CD14-positive monocyte (primary cell): ENCODE data around the gene ABCA12. TPM values are rescaled to one million over a fixed set of nuclear protein-coding genes. Genes with fewer than 3 reads are reported as not detected.

Experiments used
- DNase-seq, 3 donors: peaks; one replicate each; pipeline ENCODE4 v3.0.0-alpha.2; 2011 to 2022
- H2AFZ ChIP-seq: 2 replicates; pipeline ENCODE4 v1.6.0; 2012; ENCODE audit warnings: mild to moderate bottlenecking, low read depth, low read length, inconsistent platforms; ENCODE audit not compliant: insufficient read depth, poor library complexity, severe bottlenecking
- H3K27ac ChIP-seq, 2 donors: 1 replicate in 1 of 2; 2 replicates in 1 of 2; pipeline ENCODE4 v1.5.1; 2012 to 2013; ENCODE audit warnings: low read length in 2 of 2, control low read depth in 1 of 2, inconsistent platforms in 1 of 2, low read depth in 1 of 2, mild to moderate bottlenecking in 1 of 2
- H3K27me3 ChIP-seq, 2 donors: one replicate each; pipeline versions ENCODE4 v1.6.0 to v1.6.1; 2011 to 2013; ENCODE audit warnings: low read length in 2 of 2; ENCODE audit not compliant: control insufficient read depth in 2 of 2, insufficient read depth in 2 of 2
- H3K36me3 ChIP-seq, 2 donors: replicated peaks in 1 of 2; 1 replicate in 1 of 2; 2 replicates in 1 of 2; pipeline versions ENCODE4 v1.5.1 to v1.6.1; 2012 to 2013; ENCODE audit warnings: low read length in 2 of 2, control low read depth in 1 of 2, inconsistent platforms in 1 of 2, mild to moderate bottlenecking in 1 of 2; ENCODE audit not compliant: insufficient read depth in 2 of 2, control insufficient read depth in 1 of 2
- H3K4me1 ChIP-seq, 2 donors: 1 replicate in 1 of 2; 2 replicates in 1 of 2; pipeline versions ENCODE4 v1.5.1 to v1.6.1; 2012 to 2013; ENCODE audit warnings: low read length in 2 of 2, control low read depth in 1 of 2, inconsistent platforms in 1 of 2, mild to moderate bottlenecking in 1 of 2, moderate library complexity in 1 of 2; ENCODE audit not compliant: insufficient read depth in 2 of 2, control insufficient read depth in 1 of 2
- H3K4me2 ChIP-seq: replicated peaks from 2 replicates; pipeline ENCODE3; 2012; ENCODE audit warnings: low read length, moderate library complexity, mild to moderate bottlenecking; ENCODE audit not compliant: poor library complexity, severe bottlenecking; ENCODE audit errors: extremely low read depth
- H3K4me3 ChIP-seq, 3 experiments: fragments of 200-600 bp in 1 of 3; sonication (generic) in 1 of 3; replicated peaks in 1 of 3; 1 replicate in 2 of 3; 2 replicates in 1 of 3; pipeline ENCODE4 v1.5.1; 2011 to 2013; ENCODE audit warnings: low read length in 3 of 3, mild to moderate bottlenecking in 3 of 3, control low read depth in 2 of 3, low read depth in 2 of 3, inconsistent platforms in 1 of 3, moderate library complexity in 1 of 3
- H3K79me2 ChIP-seq: 2 replicates; pipeline ENCODE4 v1.6.0; 2012; ENCODE audit warnings: mild to moderate bottlenecking, control low read depth, inconsistent platforms, low read length, moderate library complexity; ENCODE audit not compliant: insufficient read depth
- H3K9ac ChIP-seq: 2 replicates; pipeline ENCODE4 v1.6.0; 2017; ENCODE audit warnings: low read length, mild to moderate bottlenecking; ENCODE audit not compliant: insufficient read depth, poor library complexity, severe bottlenecking
- H3K9me3 ChIP-seq, 2 donors: replicated peaks in 1 of 2; 1 replicate in 1 of 2; 2 replicates in 1 of 2; pipeline versions ENCODE4 v1.5.1 to v1.6.1; 2012 to 2013; ENCODE audit warnings: low read length in 2 of 2, control low read depth in 1 of 2; ENCODE audit not compliant: control insufficient read depth in 1 of 2, insufficient read depth in 1 of 2
- H4K20me1 ChIP-seq: 2 replicates; pipeline ENCODE4 v1.6.0; 2012; ENCODE audit warnings: mild to moderate bottlenecking, low read length, control low read depth, moderate library complexity; ENCODE audit not compliant: insufficient read depth
- H3K27ac Mint-ChIP-seq, 7 donors: one replicate each; pipeline ENCODE4 v1.8.0; 2020; ENCODE audit warnings: mild to moderate bottlenecking in 7 of 7, mixed read lengths in 7 of 7, moderate library complexity in 6 of 7, inconsistent platforms in 2 of 7
- H3K27me3 Mint-ChIP-seq, 3 donors: one replicate each; pipeline ENCODE4 v1.8.0; 2021 to 2022; ENCODE audit warnings: low read depth in 3 of 3, mild to moderate bottlenecking in 3 of 3, mixed read lengths in 3 of 3, moderate library complexity in 3 of 3, inconsistent platforms in 1 of 3
- H3K36me3 Mint-ChIP-seq, 2 donors: one replicate each; pipeline ENCODE4 v1.8.0; 2020; ENCODE audit warnings: mixed read lengths in 2 of 2, inconsistent platforms in 1 of 2, mild to moderate bottlenecking in 1 of 2
- H3K4me1 Mint-ChIP-seq: one replicate; pipeline ENCODE4 v1.8.0; 2020; ENCODE audit warnings: mild to moderate bottlenecking, mixed read lengths
- H3K4me3 Mint-ChIP-seq, 2 donors: one replicate each; pipeline ENCODE4 v1.8.0; 2020; ENCODE audit warnings: mild to moderate bottlenecking in 2 of 2, mixed read lengths in 2 of 2, moderate library complexity in 1 of 2
- H3K9me3 Mint-ChIP-seq, 7 donors: one replicate each; pipeline ENCODE4 v1.8.0; 2020 to 2022; ENCODE audit warnings: mixed read lengths in 7 of 7, mild to moderate bottlenecking in 6 of 7, moderate library complexity in 6 of 7, inconsistent platforms in 2 of 7
- WGBS: methylation state at CpG from one replicate; pipeline ENCODE4 v1.1.5; 2013; ENCODE audit warnings: missing lambda C conversion rate; ENCODE audit not compliant: insufficient coverage; 5-methylcytosine and 5-hydroxymethylcytosine counted together
- intact Hi-C, 2 donors: fragments of 100-400 bp; cut with micrococcal nuclease; formaldehyde crosslinking; loops; one replicate each; pipeline versions ENCODE4 v1.15.0 to v1.15.1; 2023
- polyA plus RNA-seq, 3 donors: library from polyadenylated mRNA; depleted of rRNA in 1 of 3; unstranded in 2 of 3; stranded (reverse) in 1 of 3; fragments of 300-500 nt in 2 of 3; fragments of >200 nt in 1 of 3; fragmentation: Illumina TruSeq in 2 of 3; gene quantifications; 1 replicate in 2 of 3; 2 replicates in 1 of 3; pipeline ENCODE4 v1.2.3, GENCODE V29; 2012 to 2021
- TF ChIP-seq, protein P1 (sequence below): fragments of 200-600 bp; IDR thresholded peaks from one replicate; pipeline ENCODE4 v1.8.0; 2022; ENCODE audit warnings: antibody characterized with exemption, mild to moderate bottlenecking

The ABCA12 gene
- polyA plus RNA-seq, 3 donors: not detected

GRCh38 chr2:214902286-214902685 lies 236.1 kb downstream of the ABCA12 start:
- H3K9ac ChIP-seq: no peak overlapping the region
- no peaks in the 10 kb centered on the region for H3K4me1 ChIP-seq
- H4K20me1 ChIP-seq: no peaks in the 10 kb centered on the region
- no peaks in the 10 kb centered on the region for H3K79me2 ChIP-seq
- no peak overlapping the region for H2AFZ ChIP-seq
- H3K27ac Mint-ChIP-seq: no peak overlapping the region
- no peak overlapping the region for H3K4me3 ChIP-seq
- no peak overlapping the region for H3K4me2 ChIP-seq
- no peaks in the 10 kb centered on the region for H3K27me3 Mint-ChIP-seq
- no peak for DNase-seq
- TF ChIP-seq, protein P1, sequence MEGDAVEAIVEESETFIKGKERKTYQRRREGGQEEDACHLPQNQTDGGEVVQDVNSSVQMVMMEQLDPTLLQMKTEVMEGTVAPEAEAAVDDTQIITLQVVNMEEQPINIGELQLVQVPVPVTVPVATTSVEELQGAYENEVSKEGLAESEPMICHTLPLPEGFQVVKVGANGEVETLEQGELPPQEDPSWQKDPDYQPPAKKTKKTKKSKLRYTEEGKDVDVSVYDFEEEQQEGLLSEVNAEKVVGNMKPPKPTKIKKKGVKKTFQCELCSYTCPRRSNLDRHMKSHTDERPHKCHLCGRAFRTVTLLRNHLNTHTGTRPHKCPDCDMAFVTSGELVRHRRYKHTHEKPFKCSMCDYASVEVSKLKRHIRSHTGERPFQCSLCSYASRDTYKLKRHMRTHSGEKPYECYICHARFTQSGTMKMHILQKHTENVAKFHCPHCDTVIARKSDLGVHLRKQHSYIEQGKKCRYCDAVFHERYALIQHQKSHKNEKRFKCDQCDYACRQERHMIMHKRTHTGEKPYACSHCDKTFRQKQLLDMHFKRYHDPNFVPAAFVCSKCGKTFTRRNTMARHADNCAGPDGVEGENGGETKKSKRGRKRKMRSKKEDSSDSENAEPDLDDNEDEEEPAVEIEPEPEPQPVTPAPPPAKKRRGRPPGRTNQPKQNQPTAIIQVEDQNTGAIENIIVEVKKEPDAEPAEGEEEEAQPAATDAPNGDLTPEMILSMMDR: no peak
- intact Hi-C loops: no loop called here
- no peaks in the 10 kb centered on the region for H3K36me3 ChIP-seq
- no peaks in the 10 kb centered on the region for H3K9me3 ChIP-seq
- 83% methylated on average over 4 of the region's 5 CpGs for WGBS
- no peaks in the 10 kb centered on the region for H3K36me3 Mint-ChIP-seq
- H3K9me3 Mint-ChIP-seq: peaks cover 0 to 9% (median 2%) of the 10 kb centered on the region in 7 donors
- no peak overlapping the region for H3K4me3 Mint-ChIP-seq
- H3K4me1 Mint-ChIP-seq: no peaks in the 10 kb centered on the region
- H3K27ac ChIP-seq: no peak overlapping the region
- no peaks in the 10 kb centered on the region for H3K27me3 ChIP-seq

DNA sequence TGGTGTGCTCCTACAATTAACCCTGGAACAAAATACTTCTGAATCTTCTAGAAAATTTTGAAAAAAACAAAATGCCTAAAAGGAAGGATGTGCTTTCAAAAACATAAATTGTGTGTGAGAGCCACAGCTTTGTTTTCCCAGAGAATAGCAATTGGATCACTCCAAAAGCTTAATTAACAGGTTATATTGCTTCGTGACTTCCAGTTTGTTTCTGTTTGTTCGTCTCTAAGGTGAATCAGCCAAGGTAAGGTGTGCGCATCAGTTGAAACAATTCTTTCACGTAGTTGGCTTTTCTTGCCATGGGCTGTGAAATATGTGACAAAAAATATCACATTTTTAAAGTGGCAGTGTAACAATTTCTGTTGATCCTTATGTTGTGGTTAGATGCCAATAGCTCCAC lies 238.7 kb downstream of the ABCA12 start:
- H3K4me3 Mint-ChIP-seq: no peak overlapping the region
- no peaks in the 10 kb centered on the region for H3K36me3 Mint-ChIP-seq
- Histone ChIP-seq H3K36me3 (no peaks in the 10 kb centered on the region), H3K79me2 (no peaks in the 10 kb centered on the region), H3K27ac (no peak overlapping the region), H4K20me1 (no peaks in the 10 kb centered on the region), H2AFZ (no peak overlapping the region), H3K9me3 (no peaks in the 10 kb centered on the region), H3K4me1 (no peaks in the 10 kb centered on the region), H3K4me2 (no peak overlapping the region), H3K4me3 (no peak overlapping the region), H3K27me3 (no peaks in the 10 kb centered on the region), H3K9ac (no peak overlapping the region)
- no peak overlapping the region for H3K27ac Mint-ChIP-seq
- TF ChIP-seq, protein P1: no peak
- no peak for DNase-seq
- intact Hi-C loops: no loop called here
- peaks cover 0 to 7% (median 0%) of the 10 kb centered on the region in 7 donors for H3K9me3 Mint-ChIP-seq
- no peaks in the 10 kb centered on the region for H3K27me3 Mint-ChIP-seq
- H3K4me1 Mint-ChIP-seq: peaks cover 5% of the 10 kb centered on the region
- WGBS: 92% methylated on average over 4 of the region's 4 CpGs
